Neural cell (in vitro differentiated cells): ENCODE data around the gene KHSRP.
A peak's percentile ranks its signal among the peaks of the same experiment; 100 is the strongest.

Experiments
- CTCF ChIP-seq: fragments of 450-650 bp; IDR thresholded peaks from 2 replicates; pipeline ENCODE4 v1.5.1; 2014; ENCODE audit warnings: antibody characterized with exemption, mild to moderate bottlenecking, moderate library complexity; ENCODE audit not compliant: poor library complexity, severe bottlenecking
- EP300 ChIP-seq: fragments of 450-650 bp; conservative IDR thresholded peaks from 2 replicates; pipeline ENCODE4 v1.6.1; 2014; ENCODE audit warnings: antibody characterized with exemption, mild to moderate bottlenecking, moderate library complexity; ENCODE audit not compliant: poor library complexity, severe bottlenecking

GRCh38 chr19:6393074-6393982 lies 31.3 kb downstream of the KHSRP start, which contains the start of gene GTF2F1:
- TF ChIP-seq EP300: peak; percentile 75
- TF ChIP-seq CTCF: peak; percentile 51
